C4-2B (cell line): ENCODE results near the gene PPM1D.

Experiments used
- ZFX ChIP-seq: fragments of 450-650 bp; IDR thresholded peaks from 2 replicates; pipeline ENCODE4 v1.6.1; 2017
- TF ChIP-seq, protein P1 (sequence below): fragments of 450-650 bp; conservative IDR thresholded peaks from 2 replicates; pipeline ENCODE4 v1.5.1; 2017; ENCODE audit warnings: mild to moderate bottlenecking

DNA sequence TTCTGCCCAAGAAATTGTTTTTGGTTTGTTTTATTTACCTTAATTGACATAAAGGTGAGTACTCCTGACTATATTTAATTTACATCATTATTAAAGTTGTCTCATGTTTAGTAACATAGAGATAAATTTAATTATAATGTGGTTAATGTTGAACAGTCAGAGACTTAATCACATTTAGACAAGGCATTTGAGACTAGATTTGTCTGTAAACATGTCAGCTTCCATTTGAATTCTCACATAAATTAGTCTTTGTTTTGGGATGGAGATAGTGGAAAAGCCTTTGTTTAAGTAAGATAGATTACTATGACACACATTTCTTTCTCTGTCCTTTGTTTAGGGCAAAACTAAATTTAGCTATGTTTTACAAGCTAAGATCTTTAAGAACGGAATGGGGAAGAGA lies 59.2 kb downstream of the PPM1D start:
- TF ChIP-seq, protein P1, sequence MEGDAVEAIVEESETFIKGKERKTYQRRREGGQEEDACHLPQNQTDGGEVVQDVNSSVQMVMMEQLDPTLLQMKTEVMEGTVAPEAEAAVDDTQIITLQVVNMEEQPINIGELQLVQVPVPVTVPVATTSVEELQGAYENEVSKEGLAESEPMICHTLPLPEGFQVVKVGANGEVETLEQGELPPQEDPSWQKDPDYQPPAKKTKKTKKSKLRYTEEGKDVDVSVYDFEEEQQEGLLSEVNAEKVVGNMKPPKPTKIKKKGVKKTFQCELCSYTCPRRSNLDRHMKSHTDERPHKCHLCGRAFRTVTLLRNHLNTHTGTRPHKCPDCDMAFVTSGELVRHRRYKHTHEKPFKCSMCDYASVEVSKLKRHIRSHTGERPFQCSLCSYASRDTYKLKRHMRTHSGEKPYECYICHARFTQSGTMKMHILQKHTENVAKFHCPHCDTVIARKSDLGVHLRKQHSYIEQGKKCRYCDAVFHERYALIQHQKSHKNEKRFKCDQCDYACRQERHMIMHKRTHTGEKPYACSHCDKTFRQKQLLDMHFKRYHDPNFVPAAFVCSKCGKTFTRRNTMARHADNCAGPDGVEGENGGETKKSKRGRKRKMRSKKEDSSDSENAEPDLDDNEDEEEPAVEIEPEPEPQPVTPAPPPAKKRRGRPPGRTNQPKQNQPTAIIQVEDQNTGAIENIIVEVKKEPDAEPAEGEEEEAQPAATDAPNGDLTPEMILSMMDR, result no peak
- no peak for TF ChIP-seq ZFX
